ENCODE measurements around the gene EMCN.

DNA sequence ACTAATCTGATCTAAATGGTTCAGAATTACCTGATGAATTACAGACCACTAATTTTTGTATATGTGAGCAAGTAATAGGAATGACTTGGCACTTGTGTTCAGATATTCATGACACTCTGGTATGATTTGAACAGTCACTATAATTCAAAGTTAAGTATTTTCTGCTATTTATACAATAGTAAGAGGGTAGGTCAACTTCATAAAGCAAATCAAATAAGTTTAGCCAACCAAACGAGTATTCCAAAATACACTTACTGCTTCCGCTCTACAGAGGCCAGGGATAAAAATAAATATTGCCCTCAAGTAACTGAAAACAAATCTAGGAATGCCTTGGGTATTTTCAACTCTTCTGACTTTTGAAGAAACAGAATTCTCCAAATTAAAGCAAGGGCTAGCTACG is 9.1 kb downstream of the EMCN start:
- TF ChIP-seq, protein P1, sequence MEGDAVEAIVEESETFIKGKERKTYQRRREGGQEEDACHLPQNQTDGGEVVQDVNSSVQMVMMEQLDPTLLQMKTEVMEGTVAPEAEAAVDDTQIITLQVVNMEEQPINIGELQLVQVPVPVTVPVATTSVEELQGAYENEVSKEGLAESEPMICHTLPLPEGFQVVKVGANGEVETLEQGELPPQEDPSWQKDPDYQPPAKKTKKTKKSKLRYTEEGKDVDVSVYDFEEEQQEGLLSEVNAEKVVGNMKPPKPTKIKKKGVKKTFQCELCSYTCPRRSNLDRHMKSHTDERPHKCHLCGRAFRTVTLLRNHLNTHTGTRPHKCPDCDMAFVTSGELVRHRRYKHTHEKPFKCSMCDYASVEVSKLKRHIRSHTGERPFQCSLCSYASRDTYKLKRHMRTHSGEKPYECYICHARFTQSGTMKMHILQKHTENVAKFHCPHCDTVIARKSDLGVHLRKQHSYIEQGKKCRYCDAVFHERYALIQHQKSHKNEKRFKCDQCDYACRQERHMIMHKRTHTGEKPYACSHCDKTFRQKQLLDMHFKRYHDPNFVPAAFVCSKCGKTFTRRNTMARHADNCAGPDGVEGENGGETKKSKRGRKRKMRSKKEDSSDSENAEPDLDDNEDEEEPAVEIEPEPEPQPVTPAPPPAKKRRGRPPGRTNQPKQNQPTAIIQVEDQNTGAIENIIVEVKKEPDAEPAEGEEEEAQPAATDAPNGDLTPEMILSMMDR (IDR thresholded peaks at IDR 0.05) = no peak
- TF ChIP-seq POLR2A (IDR thresholded peaks at IDR 0.05) = no peak

Measured in uterus (tissue), 2 donors.